CD4-positive, alpha-beta T cell treated with Interleukin-17A for 1 hour (primary cell): ENCODE results near the gene ATP6V1E1.
"Not testable (repeated sequence)": the region's sequence is repeated elsewhere in the genome, so short reads cannot be mapped to it uniquely, and the experiment has no call there.

Experiments used
- DNase-seq: peaks from one replicate; pipeline ENCODE4 v3.0.0-alpha.2; 2020

ATP6V1E1 gene

GRCh38 chr22:17628406-17629172, at the start of gene ATP6V1E1:
TSS of gene ATP6V1E1 (minus strand) at chr22:17628749. CDS start at chr22:17628635, 114 bp downstream.
- peak; percentile 97 for DNase-seq

DNA sequence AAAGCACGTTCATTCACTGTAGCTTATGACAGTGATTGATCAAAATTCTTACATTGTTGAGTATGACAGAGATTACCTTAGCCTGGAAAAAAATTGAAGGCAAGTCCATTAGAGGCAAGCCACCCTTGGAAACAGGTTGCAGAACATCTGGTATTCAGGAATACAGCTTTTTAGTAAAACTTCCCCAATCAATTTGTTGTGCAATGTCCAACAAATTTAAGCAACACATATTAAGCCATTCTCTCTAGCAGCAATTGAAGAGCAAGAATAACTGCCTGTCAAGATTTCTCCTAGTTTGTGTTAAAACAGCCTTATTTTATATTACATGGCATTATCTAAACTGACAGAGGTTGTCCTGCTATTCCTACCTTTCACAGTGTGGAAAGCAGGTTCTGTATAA, 47.0 kb upstream of the ATP6V1E1 start:
- DNase-seq: no peak

DNA sequence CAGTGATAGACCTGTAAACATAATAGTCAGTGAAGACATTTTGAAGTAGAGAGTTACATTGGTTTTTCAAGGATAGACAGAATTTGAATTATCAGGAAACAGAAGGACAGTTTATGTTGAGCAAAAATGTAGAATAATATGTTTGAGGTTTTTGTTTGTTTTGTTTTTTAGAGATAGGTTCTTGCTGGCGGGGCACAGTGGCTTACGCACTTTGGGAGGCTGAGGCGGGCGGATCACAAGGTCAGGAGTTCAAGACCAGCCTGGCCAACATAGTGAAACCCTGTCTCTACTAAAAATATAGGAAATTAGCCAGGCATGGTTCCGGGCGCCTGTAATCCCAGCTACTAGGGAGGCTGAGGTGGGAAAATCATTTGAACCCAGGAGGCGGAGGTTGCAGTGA, 45.6 kb upstream of the ATP6V1E1 start:
- no peak for DNase-seq

- no peak for DNase-seq
Observed at GRCh38 chr22:17672417-17672991, 44.0 kb upstream of the ATP6V1E1 start.

GRCh38 chr22:17671521-17672092, 43.1 kb upstream of the ATP6V1E1 start:
- not testable (repeated sequence) for DNase-seq

- no peak for DNase-seq
Observed at GRCh38 chr22:17665854-17666253, 37.3 kb upstream of the ATP6V1E1 start.

DNA sequence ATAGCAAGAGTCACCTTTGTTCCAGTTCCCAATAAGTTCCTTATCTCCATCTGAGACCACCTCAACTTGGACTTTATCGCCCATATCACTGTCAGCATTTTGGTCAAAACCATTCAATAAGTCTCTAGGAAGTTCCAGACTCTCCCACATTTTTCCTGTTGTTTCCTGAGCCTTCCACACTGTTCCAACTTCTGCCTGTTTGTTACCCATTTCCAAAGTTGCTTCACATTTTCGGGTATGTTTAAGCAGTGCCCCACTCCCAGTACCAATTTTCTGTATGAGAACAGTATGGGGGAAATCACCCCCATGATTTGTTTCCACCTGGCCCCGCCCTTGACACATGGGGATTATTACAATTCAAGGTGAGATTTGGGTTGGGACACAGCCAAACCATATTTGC, 36.7 kb upstream of the ATP6V1E1 start:
- no peak for DNase-seq

- no peak for DNase-seq
Observed at GRCh38 chr22:17664414-17665055, 36.0 kb upstream of the ATP6V1E1 start.

GRCh38 chr22:17656870-17657395, 28.4 kb upstream of the ATP6V1E1 start:
- DNase-seq: no peak

GRCh38 chr22:17655289-17655688, 26.7 kb upstream of the ATP6V1E1 start:
- no peak for DNase-seq

- no peak for DNase-seq
Observed at GRCh38 chr22:17648569-17648968, 20.0 kb upstream of the ATP6V1E1 start.

DNA sequence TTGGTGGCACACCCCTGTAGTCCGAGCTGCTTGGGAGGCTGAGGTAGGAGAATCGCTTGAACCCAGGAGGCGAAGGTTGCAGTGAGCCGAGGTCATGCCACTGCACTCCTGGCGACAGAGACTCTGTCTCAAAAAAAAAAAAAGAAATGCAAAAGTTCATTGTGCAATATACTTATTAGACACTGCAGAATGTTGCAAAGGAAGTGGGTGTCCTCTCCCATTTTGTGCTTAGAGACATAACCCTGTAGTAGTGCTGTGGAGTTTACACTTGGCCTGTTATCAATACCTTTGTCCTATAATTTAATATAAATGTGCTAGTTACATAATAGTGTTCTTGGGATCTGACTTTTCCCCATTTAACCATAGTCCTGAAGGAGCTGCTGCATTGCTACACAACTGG, 19.4 kb upstream of the ATP6V1E1 start:
- DNase-seq: no peak

GRCh38 chr22:17647452-17647851, 18.9 kb upstream of the ATP6V1E1 start:
- DNase-seq: no peak

DNA sequence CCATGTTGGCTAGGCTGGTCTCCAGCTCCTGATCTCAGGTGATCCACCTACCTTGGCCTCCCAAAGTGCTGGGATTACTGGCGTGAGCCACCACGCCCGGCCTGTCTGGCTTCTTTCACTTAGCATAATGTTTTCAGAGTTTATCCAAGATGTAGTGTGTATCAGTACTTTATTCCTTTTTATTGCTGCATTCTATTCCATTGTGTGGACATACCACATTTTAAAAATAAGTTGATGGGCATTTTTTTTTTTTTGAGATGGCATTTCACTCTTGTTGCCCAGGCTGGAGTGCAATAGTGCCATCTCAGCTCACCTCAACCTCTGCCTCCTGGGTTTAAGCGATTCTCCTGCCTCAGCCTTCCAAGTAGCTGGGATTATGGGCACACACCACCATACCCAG, 13.8 kb upstream of the ATP6V1E1 start:
- DNase-seq: not testable (repeated sequence)

GRCh38 chr22:17641269-17641668, 12.7 kb upstream of the ATP6V1E1 start:
- DNase-seq: no peak

DNA sequence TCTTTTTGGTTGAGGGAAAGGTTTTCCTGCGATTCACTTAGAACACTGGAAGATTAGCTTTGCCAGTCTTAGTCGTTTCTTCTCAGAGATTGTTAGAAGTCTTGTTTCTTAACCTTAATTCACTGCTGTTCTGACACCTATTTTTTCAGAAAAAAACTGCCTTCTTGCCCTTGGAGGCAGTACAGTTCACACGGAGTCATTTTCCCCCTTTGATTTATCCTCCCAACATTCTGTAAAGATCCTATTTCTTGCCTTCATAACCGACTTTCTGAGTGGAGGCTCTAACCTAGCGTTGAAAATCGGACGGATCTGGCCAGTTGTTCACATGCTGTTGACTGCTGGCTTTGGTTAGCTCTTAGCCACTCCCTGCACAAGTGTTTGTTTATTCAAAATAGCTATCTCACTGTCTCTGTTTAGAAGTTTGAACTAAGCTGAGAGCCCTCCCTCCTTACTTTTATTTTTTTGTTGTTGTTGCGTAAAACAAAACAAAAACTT, 10.7 kb upstream of the ATP6V1E1 start:
- peak; percentile 53 for DNase-seq

DNA sequence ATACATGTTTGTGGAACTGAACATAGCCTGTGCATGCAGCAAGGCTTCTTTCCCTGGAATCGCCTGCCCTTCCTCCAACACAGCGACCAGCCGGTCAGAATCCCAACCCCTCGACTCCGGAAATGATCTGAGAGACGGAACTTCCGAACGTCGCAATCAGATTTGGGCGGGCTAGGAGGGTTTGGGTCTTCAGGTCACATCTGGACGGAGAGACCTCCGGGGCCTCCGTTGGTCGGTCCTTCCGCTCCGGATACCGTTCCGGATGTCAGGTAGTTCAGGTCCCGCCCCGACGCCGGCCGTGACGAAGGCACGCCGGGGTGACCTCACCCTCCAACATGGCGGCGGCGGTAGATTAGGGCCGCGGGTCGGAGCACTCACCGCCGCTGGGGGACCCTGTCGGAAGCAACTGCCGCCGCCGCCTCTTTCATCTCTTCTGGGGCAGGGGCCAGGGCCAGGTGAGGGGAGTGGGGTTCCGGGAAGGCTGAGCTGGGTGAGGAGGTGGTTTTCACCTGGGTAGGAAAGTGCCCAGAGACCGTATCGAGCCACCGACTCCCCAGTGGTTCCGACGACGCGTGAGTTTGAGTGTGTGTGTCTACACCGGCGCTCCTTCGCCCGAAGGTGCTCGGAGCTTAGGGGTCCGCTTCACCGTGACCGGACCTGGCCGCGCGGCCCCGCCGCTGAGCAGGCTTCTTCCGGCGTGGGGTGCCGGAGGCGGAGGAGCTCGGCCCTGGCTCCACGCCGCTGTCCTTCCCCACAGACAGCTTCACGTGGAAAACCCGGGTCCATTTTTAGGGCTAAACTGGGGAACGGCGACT, 10.1 kb upstream of the ATP6V1E1 start, which contains the start of gene BCL2L13:
TSS of gene BCL2L13 (plus strand) at position 326 of the 815 bp plus-strand sequence. CDS start 16,955 bp downstream, outside the sequence.
- DNase-seq: peak; percentile 91

- no peak for DNase-seq
Observed at GRCh38 chr22:17638182-17638431, 9.6 kb upstream of the ATP6V1E1 start.

- DNase-seq: peak; percentile 5
Observed at GRCh38 chr22:17637490-17638181, 9.1 kb upstream of the ATP6V1E1 start.

DNA sequence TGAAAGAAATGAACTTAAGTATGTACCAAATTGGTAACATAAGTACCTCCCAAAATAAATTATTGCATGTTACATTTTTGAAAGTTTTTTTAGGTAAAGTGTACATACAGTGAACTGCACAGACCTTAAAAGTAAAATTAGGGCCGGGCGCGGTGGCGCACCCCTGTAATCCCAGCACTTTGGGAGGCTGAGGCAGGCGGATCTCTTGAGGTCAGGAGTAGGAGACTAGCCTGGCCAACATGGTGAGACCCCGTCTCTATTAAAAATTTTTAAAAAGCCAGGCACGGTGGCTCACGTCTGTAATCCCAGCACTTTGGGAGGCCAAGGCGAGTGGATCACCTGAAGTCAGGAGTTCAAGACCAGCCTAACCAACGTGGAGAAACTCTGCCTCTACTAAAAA, 8.3 kb upstream of the ATP6V1E1 start:
- DNase-seq: not testable (repeated sequence)

GRCh38 chr22:17634696-17635095, 6.1 kb upstream of the ATP6V1E1 start:
- no peak for DNase-seq

- DNase-seq: no peak
Observed at GRCh38 chr22:17633998-17634323, 5.4 kb upstream of the ATP6V1E1 start.
